Lower leg skin (tissue), 3 donors: ENCODE results near the gene AP2S1.

Source experiments
- POLR2A ChIP-seq, 2 donors: fragments of 450-650 bp; IDR thresholded peaks; one replicate each; pipeline ENCODE4 v1.6.1; 2016 to 2017; ENCODE audit warnings: antibody characterized with exemption in 2 of 2, mild to moderate bottlenecking in 1 of 2, moderate library complexity in 1 of 2
- TF ChIP-seq, protein P1 (sequence below), 3 donors: fragments of 450-650 bp; IDR thresholded peaks; one replicate each; pipeline ENCODE4 v1.5.1; 2016; ENCODE audit warnings: antibody characterized with exemption in 3 of 3, mild to moderate bottlenecking in 3 of 3, moderate library complexity in 2 of 3

DNA sequence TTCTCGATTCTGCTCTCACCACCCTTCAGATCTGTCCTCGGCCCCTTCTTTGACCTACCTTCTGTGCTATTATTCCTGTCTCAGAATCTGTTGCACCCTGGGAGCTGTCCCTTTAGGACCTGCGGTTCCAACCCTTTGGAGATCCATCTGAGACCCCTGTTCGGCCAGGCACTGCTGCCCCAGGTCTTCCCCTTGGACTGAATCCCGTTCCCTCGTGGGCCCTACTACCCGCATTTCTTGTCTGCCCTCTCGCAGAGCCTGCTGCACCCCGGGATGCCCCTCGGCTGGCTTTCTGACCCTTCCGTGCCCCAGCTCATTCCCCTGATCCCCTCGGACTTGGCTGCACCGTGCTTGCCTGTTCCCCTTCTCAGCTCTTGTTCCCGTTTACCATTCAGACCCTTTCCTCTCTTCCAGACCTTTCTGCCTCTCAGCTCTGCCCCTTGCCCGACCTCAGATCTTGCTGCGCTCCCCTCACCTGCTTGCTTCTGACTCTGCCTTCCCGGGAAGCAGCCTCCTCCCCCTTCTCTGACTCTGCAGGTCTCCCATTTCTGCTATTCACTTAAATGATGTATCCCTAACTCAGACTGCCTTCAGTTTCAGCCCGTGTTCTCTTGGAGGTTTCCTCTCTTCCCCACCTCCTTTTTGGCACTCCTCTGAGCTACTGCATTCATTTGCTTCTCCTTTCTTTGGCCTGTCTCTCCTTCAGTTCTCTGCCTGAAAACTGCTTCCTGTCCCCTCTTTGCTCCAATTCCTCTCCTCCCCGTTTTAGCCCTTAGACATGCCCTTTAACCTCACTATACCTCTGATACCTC is 11.3 kb upstream of the AP2S1 start:
- TF ChIP-seq POLR2A (IDR thresholded peaks at IDR 0.05) = no peak
- TF ChIP-seq, protein P1, sequence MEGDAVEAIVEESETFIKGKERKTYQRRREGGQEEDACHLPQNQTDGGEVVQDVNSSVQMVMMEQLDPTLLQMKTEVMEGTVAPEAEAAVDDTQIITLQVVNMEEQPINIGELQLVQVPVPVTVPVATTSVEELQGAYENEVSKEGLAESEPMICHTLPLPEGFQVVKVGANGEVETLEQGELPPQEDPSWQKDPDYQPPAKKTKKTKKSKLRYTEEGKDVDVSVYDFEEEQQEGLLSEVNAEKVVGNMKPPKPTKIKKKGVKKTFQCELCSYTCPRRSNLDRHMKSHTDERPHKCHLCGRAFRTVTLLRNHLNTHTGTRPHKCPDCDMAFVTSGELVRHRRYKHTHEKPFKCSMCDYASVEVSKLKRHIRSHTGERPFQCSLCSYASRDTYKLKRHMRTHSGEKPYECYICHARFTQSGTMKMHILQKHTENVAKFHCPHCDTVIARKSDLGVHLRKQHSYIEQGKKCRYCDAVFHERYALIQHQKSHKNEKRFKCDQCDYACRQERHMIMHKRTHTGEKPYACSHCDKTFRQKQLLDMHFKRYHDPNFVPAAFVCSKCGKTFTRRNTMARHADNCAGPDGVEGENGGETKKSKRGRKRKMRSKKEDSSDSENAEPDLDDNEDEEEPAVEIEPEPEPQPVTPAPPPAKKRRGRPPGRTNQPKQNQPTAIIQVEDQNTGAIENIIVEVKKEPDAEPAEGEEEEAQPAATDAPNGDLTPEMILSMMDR (IDR thresholded peaks at IDR 0.05) = peak in 1 of 3 donors; percentile 16
